ENCODE measurements around the gene TCF3. TPM values are rescaled to one million over a fixed set of nuclear protein-coding genes. Genes with fewer than 3 reads are reported as not detected.

TCF3 gene
- total and polyA plus RNA-seq, 4 donors: 5.2 to 119 (median 12.8) TPM

GRCh38 chr19:1599460-1599846, 53.0 kb downstream of the TCF3 start:
- no peak for DNase-seq (ENCODE audit: low spot score)
- no peaks in the 10 kb centered on the region for H3K27me3 ChIP-seq (ENCODE audit: control insufficient read depth in 4 of 4, insufficient read depth in 4 of 4, low read length in 3 of 4)
- H3K9ac ChIP-seq (ENCODE audit: low read depth in 1 of 2, low read length in 2 of 2): no peak overlapping the region
- WGBS: 95% methylated on average over 15 of the region's 15 CpGs
- TF ChIP-seq, protein P1, sequence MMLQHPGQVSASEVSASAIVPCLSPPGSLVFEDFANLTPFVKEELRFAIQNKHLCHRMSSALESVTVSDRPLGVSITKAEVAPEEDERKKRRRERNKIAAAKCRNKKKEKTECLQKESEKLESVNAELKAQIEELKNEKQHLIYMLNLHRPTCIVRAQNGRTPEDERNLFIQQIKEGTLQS (IDR thresholded peaks at IDR 0.05): no peak
- H3K9me3 ChIP-seq (ENCODE audit: control insufficient read depth in 4 of 4, low read length in 3 of 4): no peaks in the 10 kb centered on the region
- no peak overlapping the region for H3K27ac ChIP-seq (ENCODE audit: low read depth in 1 of 2, low read length in 2 of 2)
- H3K36me3 ChIP-seq (ENCODE audit: control insufficient read depth in 4 of 4, insufficient read depth in 3 of 4, low read depth in 1 of 4, low read length in 3 of 4): peaks cover 7 to 24% (median 12%) of the 10 kb centered on the region in 4 donors
- peaks cover 0 to 16% (median 10%) of the 10 kb centered on the region in 4 donors for H3K4me1 ChIP-seq (ENCODE audit: control insufficient read depth in 4 of 4, insufficient read depth in 4 of 4, low read length in 3 of 4)
- H3K4me3 ChIP-seq (ENCODE audit: low read depth in 1 of 3, low read length in 3 of 3): no peak overlapping the region

DNA sequence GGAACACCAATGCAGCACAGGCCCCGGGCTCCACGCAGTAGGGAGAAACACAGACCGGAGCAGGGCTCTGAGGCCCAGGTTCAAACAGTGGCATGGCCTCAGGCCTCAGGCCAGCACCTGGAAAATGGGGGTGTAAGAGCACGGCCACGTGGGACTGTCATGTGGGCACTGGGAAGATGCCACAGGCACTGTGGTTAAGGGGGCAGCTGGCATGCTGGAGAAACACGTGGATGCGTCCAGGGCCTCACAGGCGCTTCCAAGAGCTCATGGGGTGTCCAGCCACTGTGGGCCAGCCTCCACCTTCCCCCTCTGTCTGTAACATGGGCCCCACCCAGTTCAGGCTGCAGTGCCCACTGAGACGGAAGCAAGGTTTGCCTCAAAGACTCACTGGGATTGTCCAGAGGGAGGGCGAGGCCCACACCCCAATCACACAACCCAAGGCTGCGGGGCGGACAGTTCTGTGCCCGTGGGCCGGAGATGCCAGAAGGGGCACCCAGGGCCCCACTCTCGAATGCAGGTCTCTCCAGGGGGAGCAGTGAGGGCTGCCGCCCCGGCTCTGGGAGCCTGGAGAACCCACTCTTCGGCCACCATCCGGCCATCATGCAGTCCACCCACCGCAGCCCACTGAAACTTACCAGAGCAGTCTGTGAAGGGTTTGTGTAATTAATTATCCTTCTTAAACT, 53.5 kb downstream of the TCF3 start:
- Histone ChIP-seq H3K27ac (ENCODE audit: low read depth in 1 of 2, low read length in 2 of 2) (no peak overlapping the region), H3K9ac (ENCODE audit: low read depth in 1 of 2, low read length in 2 of 2) (no peak overlapping the region), H3K4me1 (ENCODE audit: control insufficient read depth in 4 of 4, insufficient read depth in 4 of 4, low read length in 3 of 4) (peaks cover 0 to 11% (median 9%) of the 10 kb centered on the region in 4 donors), H3K4me3 (ENCODE audit: low read depth in 1 of 3, low read length in 3 of 3) (no peak overlapping the region), H3K36me3 (ENCODE audit: control insufficient read depth in 4 of 4, insufficient read depth in 3 of 4, low read depth in 1 of 4, low read length in 3 of 4) (peaks cover 7 to 24% (median 12%) of the 10 kb centered on the region in 4 donors), H3K9me3 (ENCODE audit: control insufficient read depth in 4 of 4, low read length in 3 of 4) (no peaks in the 10 kb centered on the region), H3K27me3 (ENCODE audit: control insufficient read depth in 4 of 4, insufficient read depth in 4 of 4, low read length in 3 of 4) (no peaks in the 10 kb centered on the region)
- WGBS: 93% methylated on average over 20 of the region's 20 CpGs
- no peak for DNase-seq (ENCODE audit: low spot score)
- TF ChIP-seq YY1 (IDR thresholded peaks at IDR 0.05) (no peak), ZBTB33 (IDR thresholded peaks at IDR 0.05) (no peak), HNF4G (IDR thresholded peaks at IDR 0.05) (no peak), FOXA2 (IDR thresholded peaks at IDR 0.05) (no peak), EGR1 (IDR thresholded peaks at IDR 0.05; ENCODE audit: low read depth in 2 of 2) (no peak), FOXA1 (IDR thresholded peaks at IDR 0.05) (no peak)
- TF ChIP-seq, protein P2, sequence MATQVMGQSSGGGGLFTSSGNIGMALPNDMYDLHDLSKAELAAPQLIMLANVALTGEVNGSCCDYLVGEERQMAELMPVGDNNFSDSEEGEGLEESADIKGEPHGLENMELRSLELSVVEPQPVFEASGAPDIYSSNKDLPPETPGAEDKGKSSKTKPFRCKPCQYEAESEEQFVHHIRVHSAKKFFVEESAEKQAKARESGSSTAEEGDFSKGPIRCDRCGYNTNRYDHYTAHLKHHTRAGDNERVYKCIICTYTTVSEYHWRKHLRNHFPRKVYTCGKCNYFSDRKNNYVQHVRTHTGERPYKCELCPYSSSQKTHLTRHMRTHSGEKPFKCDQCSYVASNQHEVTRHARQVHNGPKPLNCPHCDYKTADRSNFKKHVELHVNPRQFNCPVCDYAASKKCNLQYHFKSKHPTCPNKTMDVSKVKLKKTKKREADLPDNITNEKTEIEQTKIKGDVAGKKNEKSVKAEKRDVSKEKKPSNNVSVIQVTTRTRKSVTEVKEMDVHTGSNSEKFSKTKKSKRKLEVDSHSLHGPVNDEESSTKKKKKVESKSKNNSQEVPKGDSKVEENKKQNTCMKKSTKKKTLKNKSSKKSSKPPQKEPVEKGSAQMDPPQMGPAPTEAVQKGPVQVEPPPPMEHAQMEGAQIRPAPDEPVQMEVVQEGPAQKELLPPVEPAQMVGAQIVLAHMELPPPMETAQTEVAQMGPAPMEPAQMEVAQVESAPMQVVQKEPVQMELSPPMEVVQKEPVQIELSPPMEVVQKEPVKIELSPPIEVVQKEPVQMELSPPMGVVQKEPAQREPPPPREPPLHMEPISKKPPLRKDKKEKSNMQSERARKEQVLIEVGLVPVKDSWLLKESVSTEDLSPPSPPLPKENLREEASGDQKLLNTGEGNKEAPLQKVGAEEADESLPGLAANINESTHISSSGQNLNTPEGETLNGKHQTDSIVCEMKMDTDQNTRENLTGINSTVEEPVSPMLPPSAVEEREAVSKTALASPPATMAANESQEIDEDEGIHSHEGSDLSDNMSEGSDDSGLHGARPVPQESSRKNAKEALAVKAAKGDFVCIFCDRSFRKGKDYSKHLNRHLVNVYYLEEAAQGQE (IDR thresholded peaks at IDR 0.05): no peak
- TF ChIP-seq, protein P1 (IDR thresholded peaks at IDR 0.05): no peak

GRCh38 chr19:1593501-1593772, 59.0 kb downstream of the TCF3 start:
- Histone ChIP-seq H3K4me3 (ENCODE audit: low read depth in 1 of 3, low read length in 3 of 3) (no peak overlapping the region), H3K36me3 (ENCODE audit: control insufficient read depth in 4 of 4, insufficient read depth in 3 of 4, low read depth in 1 of 4, low read length in 3 of 4) (peaks cover 7 to 13% (median 10%) of the 10 kb centered on the region in 4 donors), H3K27ac (ENCODE audit: low read depth in 1 of 2, low read length in 2 of 2) (no peak overlapping the region), H3K9ac (ENCODE audit: low read depth in 1 of 2, low read length in 2 of 2) (peak overlapping the region in 1 of 2 donors; percentile 66), H3K4me1 (ENCODE audit: control insufficient read depth in 4 of 4, insufficient read depth in 4 of 4, low read length in 3 of 4) (peaks cover 9 to 33% (median 19%) of the 10 kb centered on the region in 4 donors), H3K9me3 (ENCODE audit: control insufficient read depth in 4 of 4, low read length in 3 of 4) (no peaks in the 10 kb centered on the region), H3K27me3 (ENCODE audit: control insufficient read depth in 4 of 4, insufficient read depth in 4 of 4, low read length in 3 of 4) (no peaks in the 10 kb centered on the region)
- 58% methylated on average over 10 of the region's 10 CpGs for WGBS
- DNase-seq (ENCODE audit: low spot score): no peak
- no peak for TF ChIP-seq ZBTB33 (IDR thresholded peaks at IDR 0.05)
- no peak for TF ChIP-seq FOXA1 (IDR thresholded peaks at IDR 0.05)
- no peak for TF ChIP-seq HNF4G (IDR thresholded peaks at IDR 0.05)
- TF ChIP-seq, protein P3, sequence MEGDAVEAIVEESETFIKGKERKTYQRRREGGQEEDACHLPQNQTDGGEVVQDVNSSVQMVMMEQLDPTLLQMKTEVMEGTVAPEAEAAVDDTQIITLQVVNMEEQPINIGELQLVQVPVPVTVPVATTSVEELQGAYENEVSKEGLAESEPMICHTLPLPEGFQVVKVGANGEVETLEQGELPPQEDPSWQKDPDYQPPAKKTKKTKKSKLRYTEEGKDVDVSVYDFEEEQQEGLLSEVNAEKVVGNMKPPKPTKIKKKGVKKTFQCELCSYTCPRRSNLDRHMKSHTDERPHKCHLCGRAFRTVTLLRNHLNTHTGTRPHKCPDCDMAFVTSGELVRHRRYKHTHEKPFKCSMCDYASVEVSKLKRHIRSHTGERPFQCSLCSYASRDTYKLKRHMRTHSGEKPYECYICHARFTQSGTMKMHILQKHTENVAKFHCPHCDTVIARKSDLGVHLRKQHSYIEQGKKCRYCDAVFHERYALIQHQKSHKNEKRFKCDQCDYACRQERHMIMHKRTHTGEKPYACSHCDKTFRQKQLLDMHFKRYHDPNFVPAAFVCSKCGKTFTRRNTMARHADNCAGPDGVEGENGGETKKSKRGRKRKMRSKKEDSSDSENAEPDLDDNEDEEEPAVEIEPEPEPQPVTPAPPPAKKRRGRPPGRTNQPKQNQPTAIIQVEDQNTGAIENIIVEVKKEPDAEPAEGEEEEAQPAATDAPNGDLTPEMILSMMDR (IDR thresholded peaks at IDR 0.05; ENCODE audit: low read depth, low read length, missing input control): no peak
- TF ChIP-seq, protein P2 (IDR thresholded peaks at IDR 0.05): no peak
- no peak for TF ChIP-seq TAF1 (conservative IDR thresholded peaks at IDR 0.05)
- TF ChIP-seq YY1 (IDR thresholded peaks at IDR 0.05): no peak
- no peak for TF ChIP-seq NR2F2 (IDR thresholded peaks at IDR 0.05)
